GM12872 (cell line): Measurements from ENCODE around the gene PRM2.

Experiments used
- TF ChIP-seq, protein P1 (sequence below): IDR thresholded peaks from 3 replicates; pipeline ENCODE4 v1.5.1; 2011; ENCODE audit warnings: low read depth, mild to moderate bottlenecking, low read length, moderate library complexity; ENCODE audit not compliant: insufficient read depth

The PRM2 gene

DNA sequence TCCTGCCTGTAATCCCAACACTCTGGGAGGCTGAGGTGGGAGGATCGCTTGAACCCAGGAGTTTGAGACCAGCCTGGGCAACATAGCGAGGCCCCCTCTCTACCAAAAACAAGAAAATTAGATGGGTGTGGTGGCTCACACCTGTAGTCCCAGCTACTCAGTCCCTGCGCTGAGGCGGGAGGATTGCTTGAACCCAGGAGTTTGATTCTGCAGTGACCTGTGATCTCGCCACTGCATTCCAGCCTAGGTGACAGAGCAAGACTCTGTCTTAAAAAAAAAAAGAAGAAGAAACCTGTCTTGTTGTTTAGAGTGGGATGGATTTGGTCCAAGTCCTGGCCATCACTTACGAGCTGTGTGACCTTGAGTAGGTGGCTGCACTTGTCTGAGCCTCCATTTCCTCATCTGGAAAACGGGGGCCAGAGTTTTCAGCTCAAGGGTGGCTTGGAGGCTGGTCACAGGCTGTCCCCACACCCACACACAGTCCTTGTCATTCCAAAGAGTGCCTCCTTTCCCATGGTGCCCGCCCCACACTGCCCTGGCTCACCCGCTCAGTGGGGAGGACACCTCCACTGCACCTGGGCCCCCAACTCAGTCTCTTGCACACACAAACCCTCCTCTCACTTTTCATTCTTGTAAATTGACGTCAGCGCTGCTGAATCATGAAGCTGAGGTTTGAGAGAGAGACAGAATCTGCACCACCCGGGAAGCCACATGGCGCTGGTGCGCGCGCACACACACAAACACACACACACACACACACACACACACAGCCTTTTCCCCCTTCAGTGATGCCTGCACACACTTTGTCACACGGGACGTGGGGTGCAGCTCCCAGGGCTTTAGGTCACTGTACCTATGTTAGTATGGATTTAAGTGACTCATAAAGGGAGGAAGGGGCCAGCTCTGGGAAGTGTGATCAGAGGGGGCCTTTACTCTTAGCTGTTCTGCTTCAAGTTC is 24.5 kb downstream of the PRM2 start:
- TF ChIP-seq, protein P1, sequence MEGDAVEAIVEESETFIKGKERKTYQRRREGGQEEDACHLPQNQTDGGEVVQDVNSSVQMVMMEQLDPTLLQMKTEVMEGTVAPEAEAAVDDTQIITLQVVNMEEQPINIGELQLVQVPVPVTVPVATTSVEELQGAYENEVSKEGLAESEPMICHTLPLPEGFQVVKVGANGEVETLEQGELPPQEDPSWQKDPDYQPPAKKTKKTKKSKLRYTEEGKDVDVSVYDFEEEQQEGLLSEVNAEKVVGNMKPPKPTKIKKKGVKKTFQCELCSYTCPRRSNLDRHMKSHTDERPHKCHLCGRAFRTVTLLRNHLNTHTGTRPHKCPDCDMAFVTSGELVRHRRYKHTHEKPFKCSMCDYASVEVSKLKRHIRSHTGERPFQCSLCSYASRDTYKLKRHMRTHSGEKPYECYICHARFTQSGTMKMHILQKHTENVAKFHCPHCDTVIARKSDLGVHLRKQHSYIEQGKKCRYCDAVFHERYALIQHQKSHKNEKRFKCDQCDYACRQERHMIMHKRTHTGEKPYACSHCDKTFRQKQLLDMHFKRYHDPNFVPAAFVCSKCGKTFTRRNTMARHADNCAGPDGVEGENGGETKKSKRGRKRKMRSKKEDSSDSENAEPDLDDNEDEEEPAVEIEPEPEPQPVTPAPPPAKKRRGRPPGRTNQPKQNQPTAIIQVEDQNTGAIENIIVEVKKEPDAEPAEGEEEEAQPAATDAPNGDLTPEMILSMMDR, result no peak

- TF ChIP-seq, protein P1, result no peak
These were observed 25.3 kb downstream of the PRM2 start for GRCh38 chr16:11250786-11251524.

- TF ChIP-seq, protein P1, result no peak
These were observed 26.0 kb downstream of the PRM2 start for GRCh38 chr16:11250091-11250785.

DNA sequence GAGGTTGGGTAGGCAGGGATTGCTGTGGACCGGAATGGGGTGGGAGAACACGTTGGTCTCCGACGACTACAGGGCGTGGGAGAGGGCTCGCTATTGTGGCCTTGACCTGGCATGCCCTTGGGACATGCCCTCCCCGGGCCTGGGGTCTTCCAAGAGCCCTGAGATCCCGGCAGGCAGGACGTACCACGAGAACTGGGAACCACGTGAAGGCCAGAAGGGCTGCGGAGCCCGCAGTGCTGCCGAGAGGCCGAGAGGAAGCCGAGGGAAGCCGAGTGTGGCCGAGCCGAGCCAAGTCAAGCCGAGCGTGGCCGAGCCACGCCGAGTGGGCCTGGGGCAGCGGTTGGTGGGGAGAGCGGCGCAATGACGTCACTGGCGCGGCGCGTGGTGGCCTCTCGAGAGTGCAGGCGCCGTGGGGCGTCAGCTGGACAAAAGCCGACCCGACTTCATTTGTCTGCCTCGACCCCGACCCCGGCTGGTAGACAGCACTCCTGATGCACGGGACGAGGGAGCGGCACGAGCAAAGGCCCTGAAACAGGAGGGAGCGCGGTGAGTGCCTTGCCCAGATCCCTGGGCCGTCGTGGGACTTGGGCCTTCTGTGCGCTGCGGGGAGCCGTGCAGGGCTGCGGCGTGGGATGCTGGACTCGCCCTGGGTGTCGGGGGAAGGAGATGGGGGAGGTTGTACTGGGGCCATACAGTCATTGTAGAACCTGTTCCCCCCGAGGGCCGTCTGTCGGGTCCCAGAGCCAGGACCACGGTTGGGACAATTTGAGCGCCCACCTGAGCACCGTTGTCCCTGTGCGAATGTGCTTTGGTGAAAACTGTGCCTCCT is 26.8 kb downstream of the PRM2 start:
- TF ChIP-seq, protein P1, result no peak

- TF ChIP-seq, protein P1, result no peak
These were observed 28.1 kb downstream of the PRM2 start for GRCh38 chr16:11248133-11248532.

DNA sequence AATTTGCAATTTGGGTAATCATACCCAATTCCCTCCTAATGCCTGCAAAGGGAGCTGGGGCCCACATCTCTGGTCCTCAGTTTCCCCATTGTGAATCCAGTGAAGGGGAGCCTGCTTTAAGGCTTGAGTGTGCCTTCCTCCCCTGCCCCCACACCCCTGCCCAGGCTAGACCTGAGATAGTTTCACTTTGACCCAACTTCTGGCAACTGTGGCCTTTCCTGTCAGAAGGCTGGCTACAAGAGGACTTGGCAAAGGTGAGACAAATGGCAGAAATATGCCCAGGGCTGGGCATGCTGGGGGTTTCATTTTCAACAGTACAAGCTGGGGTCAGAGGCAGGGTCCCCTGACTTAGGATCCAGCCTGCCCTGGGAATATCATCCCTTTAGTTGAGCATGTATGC is 30.3 kb downstream of the PRM2 start:
- TF ChIP-seq, protein P1, result no peak
